ENCODE data around the gene KRT10.
"Not testable (repeated sequence)": the region's sequence is repeated elsewhere in the genome, so short reads cannot be mapped to it uniquely, and the experiment has no call there.

Gene KRT10

GRCh38 chr17:40832840-40833239 is 10.4 kb upstream of the KRT10 start:
- no peak for DNase-seq

GRCh38 chr17:40830085-40830776 is 7.8 kb upstream of the KRT10 start:
- no peak for DNase-seq

DNA sequence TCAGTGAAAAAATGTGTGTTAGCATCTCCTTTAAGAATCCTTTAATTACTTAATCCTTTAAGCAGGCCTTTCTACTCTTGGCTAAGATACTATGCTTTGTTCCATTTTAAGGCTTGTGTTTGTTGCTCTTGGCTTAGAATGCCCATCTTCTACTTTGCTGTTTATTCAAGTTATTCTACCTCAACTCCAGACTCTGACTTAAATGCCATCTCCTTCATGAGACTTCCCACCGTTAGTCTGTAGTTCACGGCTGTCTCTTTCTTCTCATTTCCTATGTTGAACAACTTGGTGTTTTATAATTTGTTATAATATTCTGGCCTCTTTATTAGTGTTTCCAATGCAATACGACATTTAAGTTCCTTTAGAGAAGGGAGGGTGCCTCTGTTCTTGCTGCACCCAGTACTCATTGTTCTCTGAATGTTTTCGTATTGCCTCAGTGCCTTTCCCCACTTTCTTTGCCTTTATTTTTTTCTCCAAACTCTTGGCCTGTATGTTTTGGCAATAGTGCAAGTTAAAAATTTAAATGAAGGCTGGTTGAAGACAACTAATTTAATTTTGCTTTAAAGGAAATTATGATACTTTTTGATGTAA is 6.1 kb upstream of the KRT10 start:
- DNase-seq, result no peak

GRCh38 chr17:40827746-40828453 is 5.5 kb upstream of the KRT10 start:
- no peak for DNase-seq

DNA sequence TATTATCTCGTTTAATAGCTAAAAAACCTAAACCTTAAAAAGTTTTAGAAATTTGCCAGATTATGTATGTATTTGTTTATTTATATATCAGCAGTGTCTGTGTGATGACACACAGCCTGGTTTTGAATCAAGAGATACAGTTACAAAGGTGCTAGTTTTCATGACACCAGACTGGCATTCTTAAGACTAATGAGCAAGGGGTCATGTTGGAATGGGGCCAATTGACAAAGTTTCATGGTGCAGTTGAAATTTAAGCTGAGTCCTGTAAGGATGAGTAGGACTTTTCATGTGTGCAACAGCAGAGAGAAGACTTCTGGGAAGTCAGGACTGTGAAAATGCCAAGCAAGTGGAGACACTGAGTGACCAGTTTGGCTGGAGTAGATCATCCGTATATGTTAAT is 3.2 kb upstream of the KRT10 start:
- no peak for DNase-seq

- DNase-seq, result no peak
Observed at GRCh38 chr17:40824015-40824832, 1.8 kb upstream of the KRT10 start.

DNA sequence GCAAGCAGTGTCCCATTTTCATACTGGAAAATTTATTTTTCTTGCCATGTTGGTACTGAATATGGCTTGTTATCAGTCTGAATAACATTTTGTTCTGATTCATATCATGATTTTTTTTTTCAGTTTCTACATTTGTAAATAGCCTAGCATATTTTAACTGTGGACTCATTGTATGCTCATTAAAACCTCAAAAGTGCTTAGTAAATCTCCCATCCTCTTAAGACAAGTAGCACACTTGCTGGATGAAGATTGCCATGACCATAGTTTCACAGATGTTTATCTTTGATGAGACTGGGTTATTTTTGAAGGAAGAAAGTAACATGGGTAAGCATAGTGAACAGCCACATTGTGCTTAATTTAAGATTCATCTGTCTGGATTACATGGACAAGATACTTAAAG is 878 bp downstream of the KRT10 start:
- DNase-seq, result no peak

GRCh38 chr17:40820228-40820838 is 2.1 kb downstream of the KRT10 start:
- no peak for DNase-seq

DNA sequence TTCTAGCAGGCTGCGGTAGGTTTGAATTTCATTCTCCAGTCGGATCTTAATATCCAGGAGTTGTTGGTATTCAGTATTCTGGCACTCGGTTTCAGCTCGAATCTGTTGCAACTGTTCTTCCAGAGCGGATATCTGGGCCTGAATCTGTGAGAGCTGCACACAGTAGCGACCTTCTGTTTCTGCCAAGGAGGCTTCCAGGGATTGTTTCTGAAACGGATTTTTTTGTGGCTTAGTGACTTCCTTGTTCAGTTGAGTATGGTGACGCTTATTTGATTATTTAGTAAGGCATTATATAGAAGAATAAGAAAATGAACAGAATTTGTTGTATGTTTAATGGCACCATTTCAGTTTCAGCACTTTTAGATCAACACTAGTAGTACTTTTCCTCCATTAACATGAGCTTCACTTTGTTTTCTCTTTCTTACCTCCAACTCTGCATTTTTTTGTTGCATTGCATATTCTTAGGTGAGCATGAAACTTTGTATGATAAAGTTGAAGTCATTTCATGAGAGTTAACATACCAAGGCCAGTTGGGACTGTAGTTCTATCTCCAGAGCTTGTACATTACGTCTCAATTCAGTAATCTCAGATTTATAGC is 2.8 kb downstream of the KRT10 start:
- DNase-seq, result no peak

DNA sequence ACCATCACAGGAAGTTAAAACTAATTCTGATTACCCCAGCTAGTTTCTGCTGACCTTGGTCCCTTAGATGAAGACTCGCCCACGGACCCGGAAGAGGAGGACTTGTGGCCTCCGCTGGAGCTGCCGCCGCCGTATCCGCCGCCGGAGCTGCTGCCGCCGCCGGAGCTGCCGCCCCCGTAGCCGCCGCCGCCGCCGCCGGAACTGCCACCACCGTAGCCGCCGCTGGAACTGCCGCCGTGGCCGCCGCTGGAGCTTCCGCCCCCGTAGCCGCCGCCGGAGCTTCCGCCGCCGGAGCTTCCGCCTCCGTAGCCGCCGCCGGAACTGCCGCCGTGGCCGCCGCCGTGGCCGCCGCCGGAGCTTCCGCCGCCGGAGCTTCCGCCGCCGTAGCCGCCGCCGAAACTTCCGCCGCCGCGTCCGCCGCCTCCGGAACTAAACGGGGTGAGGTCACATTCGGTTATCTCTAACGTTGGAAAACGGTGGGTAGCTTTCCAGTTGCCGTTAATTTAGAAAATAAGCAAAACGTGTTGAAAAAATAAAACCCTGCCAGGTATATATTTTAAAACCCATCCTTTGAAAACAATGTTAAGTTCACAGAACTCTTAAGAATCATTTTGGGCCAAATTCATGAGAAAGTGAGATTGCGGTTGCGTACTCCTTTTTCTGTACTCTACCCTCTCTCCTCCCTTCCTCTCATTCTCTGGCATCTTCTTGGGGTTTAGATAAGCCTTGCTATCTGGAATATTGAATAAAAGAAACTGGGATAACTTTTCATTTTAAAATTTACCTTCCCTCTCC is 3.5 kb downstream of the KRT10 start:
- DNase-seq, result peak; percentile 95

- no peak for DNase-seq
Observed at GRCh38 chr17:40818343-40818732, 4.1 kb downstream of the KRT10 start.

DNA sequence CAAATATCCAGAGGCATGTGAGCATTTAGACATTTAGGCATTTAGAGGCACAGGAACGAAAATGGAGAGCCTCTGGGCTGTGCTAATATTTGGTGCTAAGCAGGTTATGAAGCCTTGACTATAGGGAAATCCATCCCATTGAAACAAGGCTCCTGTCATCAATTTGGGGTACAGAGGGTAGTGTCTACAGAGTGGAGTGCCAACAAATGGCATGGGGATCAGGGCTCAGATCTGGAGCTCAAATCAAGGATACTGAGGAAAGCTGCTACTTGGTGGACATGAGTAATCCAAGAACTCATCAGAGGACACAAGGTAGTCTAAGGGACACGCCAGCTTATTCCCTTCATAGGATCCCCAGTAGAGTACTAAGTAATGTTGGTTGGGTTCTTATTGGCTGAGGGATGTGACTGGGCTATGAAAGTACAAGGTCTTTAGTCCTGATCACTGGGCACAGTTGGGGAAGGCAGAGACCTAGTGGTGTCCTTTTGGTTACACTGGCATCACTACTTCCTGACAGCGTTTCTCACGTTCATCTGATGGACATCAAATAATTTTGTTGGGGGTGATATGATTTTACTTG is 5.2 kb downstream of the KRT10 start:
- DNase-seq, result no peak

DNA sequence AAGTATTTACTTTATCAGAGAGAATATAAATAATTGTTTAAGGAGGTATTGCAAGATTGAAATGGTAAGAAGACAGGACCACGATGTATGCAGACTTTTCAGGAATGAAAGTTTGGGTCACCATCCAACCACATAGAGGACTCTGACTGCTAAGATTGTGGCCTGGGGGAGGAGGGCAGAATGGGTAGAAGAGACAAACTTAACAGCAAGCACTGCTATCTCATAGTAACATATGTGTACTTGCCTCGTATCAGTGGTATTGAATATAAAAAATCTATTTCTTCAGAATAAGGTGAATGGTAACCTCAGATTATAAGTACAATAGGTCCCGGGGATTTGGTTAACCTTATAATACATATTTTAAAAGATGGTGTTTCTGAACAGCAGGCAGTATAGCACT is 5.8 kb downstream of the KRT10 start:
- no peak for DNase-seq

DNA sequence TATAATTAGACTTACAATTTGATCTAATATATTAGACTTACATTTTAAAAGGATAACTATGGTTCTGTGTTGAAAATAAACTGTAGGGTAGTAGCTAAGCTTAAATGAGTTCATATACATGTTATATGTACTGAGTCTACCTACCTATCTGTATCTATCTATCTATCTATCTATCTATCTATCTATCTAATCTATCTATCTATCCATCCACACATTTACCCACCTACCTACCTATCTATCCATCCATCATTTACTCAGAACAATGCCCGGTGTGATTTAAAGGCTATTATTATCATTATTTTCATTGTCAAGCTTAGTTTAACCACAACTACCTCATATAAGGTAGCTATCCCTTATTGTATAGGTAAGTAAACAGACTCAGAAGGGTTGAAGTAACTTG is 7.0 kb downstream of the KRT10 start:
- no peak for DNase-seq

DNA sequence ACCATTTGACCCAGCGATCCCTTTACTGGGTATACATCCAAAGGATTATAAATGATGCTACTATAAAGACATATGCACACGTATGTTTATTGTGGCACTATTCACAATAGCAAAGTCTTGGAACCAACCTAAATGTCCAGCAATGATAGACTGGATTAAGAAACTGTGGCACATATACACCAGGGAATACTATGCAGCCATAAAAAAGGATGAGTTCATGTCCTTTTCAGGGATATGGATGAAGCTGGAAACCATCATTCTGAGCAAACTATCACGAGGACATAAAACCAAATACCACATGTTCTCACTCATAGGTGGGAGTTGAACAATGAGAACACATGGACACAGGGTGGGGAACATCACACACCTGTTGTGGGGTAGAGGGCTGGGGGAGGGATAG is 7.8 kb downstream of the KRT10 start:
- not testable (repeated sequence) for DNase-seq

GRCh38 chr17:40813804-40814203 is 8.6 kb downstream of the KRT10 start:
- no peak for DNase-seq

DNA sequence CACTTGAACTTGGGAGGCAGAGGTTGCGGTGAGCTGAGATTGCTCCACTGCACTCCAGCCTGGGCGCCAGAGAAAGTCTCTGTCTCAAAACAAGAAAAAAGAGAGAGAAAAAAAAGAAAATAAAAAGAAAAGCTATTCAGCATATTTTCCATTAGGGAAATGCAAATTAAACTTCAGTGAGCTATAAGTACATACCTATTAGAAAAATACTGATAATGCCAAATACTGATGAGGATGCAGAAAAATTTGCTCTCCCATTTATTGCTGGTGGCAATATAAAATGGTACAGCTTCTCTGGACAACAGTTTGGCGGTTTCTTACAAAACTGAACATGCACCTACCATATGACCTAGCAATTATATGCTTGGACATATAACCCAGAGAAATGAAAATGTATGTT is 9.8 kb downstream of the KRT10 start:
- DNase-seq, result no peak

GRCh38 chr17:40810494-40810893 is 11.9 kb downstream of the KRT10 start:
- no peak for DNase-seq

- DNase-seq, result no peak
Observed at GRCh38 chr17:40809721-40810421, 12.5 kb downstream of the KRT10 start.

GRCh38 chr17:40806131-40806530 is 16.3 kb downstream of the KRT10 start:
- DNase-seq, result no peak

GRCh38 chr17:40803617-40804082 is 18.8 kb downstream of the KRT10 start:
- peak; percentile 90 for DNase-seq

All from activated effector memory CD4-positive, alpha-beta T cell treated with anti-CD3 and anti-CD28 coated beads, Interleukin-2, amount 50 U/mL, for 16 hours (primary cell).